GM12892 (cell line): ENCODE data around the gene IST1.

Experiments used
- POLR2A ChIP-seq: IDR thresholded peaks from 2 replicates; pipeline ENCODE4 v1.6.1; 2011; ENCODE audit warnings: low read depth, low read length, control low read depth
- POLR2AphosphoS5 ChIP-seq: IDR thresholded peaks from 2 replicates; pipeline ENCODE4 v1.6.1; 2011; ENCODE audit warnings: low read depth, low read length, control low read depth
- TAF1 ChIP-seq: IDR thresholded peaks from 2 replicates; pipeline ENCODE4 v1.6.1; 2011; ENCODE audit warnings: low read depth, mild to moderate bottlenecking, control low read depth, low read length, borderline replicate concordance

GRCh38 chr16:71894921-71895678 is at the start of gene IST1:
- TF ChIP-seq POLR2AphosphoS5, result peak; percentile 89
- TF ChIP-seq POLR2A, result peak; percentile 91
- TF ChIP-seq TAF1, result peak; percentile 86
